NCI-H2081 treated with DMSO at 0.1 percent for 48 hours (cell line): ENCODE results near the gene AGRN.

Source experiments
- DNase-seq: peaks from one replicate; lab custom pipeline; 2025; lab: John Stamatoyannopoulos, UW

Gene AGRN

DNA sequence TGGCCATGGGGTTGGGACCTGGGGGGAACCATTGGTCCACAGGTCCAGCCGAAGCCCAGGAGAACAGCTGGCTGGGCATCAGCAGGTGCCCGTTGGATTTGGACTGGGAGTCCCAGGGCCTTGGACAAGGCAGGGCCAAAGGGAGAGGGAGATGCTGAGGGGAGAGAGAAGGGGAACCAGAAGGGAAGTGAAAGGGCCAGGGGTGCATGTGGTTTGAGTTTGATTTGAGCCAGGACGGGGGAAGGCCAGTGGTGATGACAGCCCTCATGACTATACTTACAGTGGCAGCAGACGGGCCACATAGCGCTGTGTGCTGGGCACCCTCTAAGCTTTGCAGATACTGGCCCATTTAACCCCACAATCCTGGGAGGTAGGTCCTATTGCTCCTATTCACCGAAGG, 18.8 kb downstream of the AGRN start:
- DNase-seq = no peak

DNA sequence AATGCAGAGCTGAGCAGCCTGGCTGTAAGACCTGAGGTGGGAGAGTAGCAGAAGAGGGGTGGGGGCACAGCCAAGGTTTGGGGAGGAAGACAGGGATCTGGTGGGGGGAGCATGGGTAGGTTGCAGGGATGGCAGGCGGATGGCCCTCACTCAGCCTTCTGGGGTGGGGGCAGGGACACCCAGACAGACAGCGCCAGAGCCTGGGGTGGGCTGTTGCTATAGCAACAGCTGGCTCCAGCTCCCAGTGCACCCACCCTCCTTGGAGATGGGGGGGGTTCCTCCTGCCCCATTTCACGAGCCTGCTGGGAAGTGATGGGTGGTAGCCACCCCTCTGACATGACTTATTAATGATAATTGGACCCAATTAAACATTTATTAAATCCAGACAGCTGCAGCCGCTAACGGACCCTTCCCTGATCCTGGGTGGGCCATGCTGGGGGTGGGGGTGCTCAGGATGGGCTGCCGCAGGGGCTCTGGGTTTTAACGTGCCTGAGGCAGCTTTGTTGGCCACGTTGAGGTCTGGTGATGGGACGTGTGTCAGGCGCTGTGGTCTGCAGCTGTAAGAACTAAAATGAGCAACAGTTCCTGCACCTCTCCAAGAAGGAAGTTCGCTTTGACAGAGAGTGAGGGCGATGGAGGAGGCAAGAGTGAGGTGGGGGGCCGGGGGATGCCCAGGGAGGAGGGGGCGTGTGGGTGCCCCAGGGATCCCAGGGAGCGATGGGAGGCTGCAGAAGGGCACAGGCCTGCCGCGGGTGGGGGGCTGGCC, 19.4 kb downstream of the AGRN start:
- no peak for DNase-seq

GRCh38 chr1:1040004-1040991, 20.4 kb downstream of the AGRN start:
- DNase-seq = no peak

- no peak for DNase-seq
Observed at GRCh38 chr1:1041092-1041523, 21.2 kb downstream of the AGRN start.

DNA sequence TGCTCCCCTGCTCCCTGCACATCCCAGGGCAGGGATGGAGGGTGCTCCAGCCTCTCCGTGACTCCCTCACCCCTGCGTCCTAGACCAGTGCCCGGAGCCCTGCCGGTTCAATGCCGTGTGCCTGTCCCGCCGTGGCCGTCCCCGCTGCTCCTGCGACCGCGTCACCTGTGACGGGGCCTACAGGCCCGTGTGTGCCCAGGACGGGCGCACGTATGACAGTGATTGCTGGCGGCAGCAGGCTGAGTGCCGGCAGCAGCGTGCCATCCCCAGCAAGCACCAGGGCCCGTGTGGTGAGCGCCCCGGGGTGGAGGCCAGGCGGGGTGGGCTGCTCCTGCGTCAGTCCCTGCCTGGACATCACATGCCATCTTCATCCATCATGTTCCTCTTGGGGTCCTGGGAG, 22.0 kb downstream of the AGRN start:
- DNase-seq = no peak

DNA sequence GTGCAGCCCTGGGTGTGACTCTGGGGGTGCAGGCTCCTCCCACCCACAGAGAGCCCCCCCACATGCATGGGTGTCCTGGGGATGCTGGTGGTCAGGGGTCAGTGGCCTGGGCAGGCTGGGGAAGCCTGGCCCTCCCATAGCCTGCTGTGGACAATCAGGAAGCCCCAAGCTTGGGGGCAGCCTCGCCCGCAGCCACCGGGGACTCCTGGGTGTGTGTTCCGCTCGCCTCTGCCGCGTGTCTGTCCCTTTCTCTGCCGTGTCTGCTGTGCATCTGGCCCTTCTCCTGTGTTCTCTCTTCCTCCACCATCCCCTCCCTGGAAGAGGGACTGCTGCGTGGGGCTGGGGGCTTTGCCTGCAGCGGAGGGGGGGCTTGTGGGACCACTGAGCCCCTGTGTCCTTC, 22.9 kb downstream of the AGRN start:
- no peak for DNase-seq

- no peak for DNase-seq
Observed at GRCh38 chr1:1043411-1043810, 23.5 kb downstream of the AGRN start.

DNA sequence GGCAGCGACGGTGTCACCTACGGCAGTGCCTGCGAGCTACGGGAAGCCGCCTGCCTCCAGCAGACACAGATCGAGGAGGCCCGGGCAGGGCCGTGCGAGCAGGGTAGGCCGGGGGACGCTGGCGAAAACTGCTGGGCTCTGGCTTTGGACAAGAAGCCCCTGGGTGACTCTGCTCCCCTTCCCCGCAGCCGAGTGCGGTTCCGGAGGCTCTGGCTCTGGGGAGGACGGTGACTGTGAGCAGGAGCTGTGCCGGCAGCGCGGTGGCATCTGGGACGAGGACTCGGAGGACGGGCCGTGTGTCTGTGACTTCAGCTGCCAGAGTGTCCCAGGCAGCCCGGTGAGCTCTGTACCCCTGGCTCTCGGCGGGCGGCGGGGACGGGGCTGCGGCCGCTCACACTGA, 24.0 kb downstream of the AGRN start:
- DNase-seq = no peak

- no peak for DNase-seq
Observed at GRCh38 chr1:1044455-1045078, 24.6 kb downstream of the AGRN start.

- DNase-seq = no peak
Observed at GRCh38 chr1:1045129-1045528, 25.2 kb downstream of the AGRN start.

DNA sequence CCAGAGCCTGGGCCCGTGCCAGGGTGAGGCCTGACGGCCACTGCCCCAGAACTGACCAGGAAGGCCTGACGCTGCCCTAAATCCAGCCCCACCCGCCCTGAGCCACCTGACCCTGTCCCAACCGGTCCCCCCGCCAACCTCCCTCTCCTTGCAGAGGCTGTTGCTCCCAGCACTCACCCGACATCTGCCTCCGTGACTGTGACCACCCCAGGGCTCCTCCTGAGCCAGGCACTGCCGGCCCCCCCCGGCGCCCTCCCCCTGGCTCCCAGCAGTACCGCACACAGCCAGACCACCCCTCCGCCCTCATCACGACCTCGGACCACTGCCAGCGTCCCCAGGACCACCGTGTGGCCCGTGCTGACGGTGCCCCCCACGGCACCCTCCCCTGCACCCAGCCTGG, 26.3 kb downstream of the AGRN start:
- DNase-seq = no peak

GRCh38 chr1:1046767-1047166, 26.8 kb downstream of the AGRN start:
- no peak for DNase-seq

GRCh38 chr1:1047407-1047806, 27.5 kb downstream of the AGRN start:
- DNase-seq = no peak

DNA sequence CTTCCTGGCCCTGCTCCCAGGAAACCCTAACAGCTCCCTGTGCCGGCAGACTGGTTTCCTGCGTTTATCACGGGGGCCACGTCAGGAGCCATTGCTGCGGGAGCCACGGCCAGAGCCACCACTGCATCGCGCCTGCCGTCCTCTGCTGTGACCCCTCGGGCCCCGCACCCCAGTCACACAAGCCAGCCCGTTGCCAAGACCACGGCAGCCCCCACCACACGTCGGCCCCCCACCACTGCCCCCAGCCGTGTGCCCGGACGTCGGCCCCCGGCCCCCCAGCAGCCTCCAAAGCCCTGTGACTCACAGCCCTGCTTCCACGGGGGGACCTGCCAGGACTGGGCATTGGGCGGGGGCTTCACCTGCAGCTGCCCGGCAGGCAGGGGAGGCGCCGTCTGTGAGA, 28.0 kb downstream of the AGRN start:
- no peak for DNase-seq

GRCh38 chr1:1048765-1049164, 28.8 kb downstream of the AGRN start:
- no peak for DNase-seq

- DNase-seq = no peak
Observed at GRCh38 chr1:1049318-1050165, 29.6 kb downstream of the AGRN start.

GRCh38 chr1:1050577-1051052, 30.7 kb downstream of the AGRN start:
- DNase-seq = no peak

DNA sequence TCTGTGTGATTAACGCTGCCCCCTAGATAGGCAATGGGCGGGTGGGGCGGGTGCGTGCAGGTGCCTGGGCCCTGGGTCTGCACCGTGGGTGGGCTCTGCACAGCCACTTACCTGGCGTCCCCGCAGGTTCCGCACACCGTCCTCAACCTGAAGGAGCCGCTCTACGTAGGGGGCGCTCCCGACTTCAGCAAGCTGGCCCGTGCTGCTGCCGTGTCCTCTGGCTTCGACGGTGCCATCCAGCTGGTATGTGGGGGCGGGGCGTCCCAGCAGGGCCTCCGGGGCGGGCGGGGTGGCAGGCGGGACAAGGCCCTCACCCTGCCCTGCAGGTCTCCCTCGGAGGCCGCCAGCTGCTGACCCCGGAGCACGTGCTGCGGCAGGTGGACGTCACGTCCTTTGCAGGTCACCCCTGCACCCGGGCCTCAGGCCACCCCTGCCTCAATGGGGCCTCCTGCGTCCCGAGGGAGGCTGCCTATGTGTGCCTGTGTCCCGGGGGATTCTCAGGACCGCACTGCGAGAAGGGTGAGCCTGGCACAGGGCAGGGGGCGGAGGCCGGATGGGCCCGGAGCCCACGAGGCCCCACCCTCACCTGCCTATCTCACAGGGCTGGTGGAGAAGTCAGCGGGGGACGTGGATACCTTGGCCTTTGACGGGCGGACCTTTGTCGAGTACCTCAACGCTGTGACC, 31.3 kb downstream of the AGRN start:
- DNase-seq = no peak

DNA sequence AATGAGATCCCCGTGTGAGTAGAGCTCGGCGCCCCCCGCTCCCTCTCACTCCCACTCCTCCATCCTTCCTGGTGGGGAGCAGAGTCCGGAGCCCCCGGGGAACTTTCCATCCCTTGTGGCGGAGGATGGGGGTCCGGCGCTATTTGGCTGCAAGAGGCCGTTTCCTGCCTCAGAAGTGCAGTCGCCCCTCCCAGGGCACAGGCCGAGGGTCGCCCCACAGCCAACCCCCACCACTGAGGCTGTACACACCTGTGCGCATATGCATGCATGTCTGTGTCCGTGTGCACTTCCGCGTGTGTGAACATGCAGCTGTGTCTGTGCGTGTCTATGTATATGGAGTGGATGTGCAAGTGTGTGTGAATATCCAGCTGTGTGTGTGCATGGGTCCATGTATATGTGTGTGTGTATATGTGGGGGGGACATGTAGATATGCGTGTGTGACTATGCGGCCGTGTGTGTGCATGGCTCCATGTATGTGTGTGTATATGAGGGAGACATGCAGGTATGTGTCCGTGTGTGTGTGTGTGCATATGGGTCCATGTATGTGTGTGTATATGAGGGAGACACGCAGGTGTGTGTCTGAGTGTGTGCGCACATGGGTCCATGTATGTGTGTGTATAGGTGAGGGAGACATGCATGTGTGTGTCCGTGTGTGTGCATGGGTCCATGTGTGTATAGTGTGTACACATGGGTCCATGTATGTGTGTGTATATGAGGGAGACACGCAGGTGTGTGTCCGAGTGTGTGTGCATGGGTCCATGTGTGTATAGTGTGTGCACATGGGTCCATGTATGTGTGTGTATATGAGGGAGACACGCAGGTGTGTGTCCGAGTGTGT, 32.3 kb downstream of the AGRN start:
- DNase-seq = no peak

DNA sequence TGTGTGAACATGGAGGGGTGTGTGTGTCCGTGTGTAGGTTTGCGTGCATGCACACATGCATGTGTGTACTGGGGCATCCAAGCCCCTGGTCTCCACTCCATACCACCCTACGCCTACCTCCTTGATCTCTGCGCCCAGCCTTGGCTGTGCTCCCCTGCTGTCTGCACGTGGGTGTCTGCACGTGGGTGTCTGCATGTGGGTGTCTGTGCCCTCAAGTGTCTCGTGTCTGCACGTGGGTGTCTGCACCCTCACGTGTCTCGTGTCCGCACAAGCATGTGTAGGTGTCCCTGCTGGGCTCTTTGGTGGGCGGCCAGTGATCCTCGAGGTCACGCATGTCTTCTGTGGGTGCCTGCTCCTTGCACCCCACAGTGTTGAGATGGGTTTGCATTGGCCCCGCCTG, 33.1 kb downstream of the AGRN start:
- DNase-seq = no peak
